OCI-M1 (cell line): Measurements from ENCODE around the gene MS4A13.
"Not testable (repeated sequence)": the region's sequence is repeated elsewhere in the genome, so short reads cannot be mapped to it uniquely, and the experiment has no call there.

Source experiments
- DNase-seq: peaks from one replicate; lab custom pipeline; 2025; lab: John Stamatoyannopoulos, UW

MS4A13 gene

GRCh38 chr11:60530454-60531100 is 15.4 kb downstream of the MS4A13 start:
- DNase-seq = no peak

GRCh38 chr11:60532383-60532782 is 17.2 kb downstream of the MS4A13 start:
- not testable (repeated sequence) for DNase-seq

- not testable (repeated sequence) for DNase-seq
Observed at GRCh38 chr11:60538627-60539026, 23.4 kb downstream of the MS4A13 start.

- DNase-seq = no peak
Observed at GRCh38 chr11:60544077-60544476, 28.9 kb downstream of the MS4A13 start.

DNA sequence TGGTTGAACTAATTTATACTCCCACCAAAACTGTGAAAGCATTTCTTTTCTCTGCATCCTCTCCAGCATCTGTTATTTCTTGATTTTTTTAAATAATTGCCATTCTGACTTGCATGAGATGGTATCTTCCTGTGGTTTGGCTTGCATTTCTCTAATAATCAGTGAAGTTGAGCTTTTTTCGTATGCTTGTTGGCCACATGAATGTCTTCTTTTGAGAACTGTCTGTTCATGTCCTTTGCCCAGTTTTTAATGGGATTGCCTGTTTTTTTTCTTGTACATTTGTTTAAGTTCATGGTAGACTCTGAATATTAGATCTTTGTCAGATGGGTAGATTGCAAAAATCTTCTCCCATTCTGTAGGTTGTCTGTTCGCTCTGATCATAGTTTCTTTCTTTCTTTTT is 46.1 kb downstream of the MS4A13 start:
- DNase-seq = no peak

DNA sequence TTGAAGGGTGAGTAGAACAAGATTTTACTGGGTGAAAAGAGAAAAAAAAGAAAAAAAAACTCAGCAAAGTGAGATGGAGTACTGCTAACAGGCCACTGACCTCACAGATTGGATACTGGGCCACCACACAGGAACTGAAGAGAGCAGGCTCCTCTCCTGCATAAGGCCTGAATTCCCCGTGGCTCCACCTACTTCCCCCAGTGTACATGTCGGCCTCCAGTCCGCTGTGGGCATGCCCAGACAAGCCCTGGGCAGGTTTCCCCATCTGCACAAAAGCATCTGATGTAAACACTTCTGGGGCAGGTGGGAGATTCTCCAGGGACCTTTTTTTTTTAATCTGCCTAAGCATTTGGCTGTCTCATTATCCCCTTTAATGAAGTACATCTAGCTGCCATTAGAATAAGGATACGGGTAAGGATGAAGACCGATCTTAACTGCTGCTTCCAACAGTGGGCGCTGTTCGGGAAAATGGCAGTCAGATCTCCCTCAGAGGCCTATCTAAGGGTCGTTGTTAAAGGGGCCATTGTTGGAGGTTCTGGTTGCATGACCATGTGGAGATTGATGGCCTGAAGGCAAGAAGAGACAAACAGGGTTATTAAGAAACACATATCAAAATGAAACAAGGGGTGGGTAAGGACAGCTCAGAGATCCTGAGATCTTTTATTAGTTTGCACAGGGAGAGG is 48.5 kb downstream of the MS4A13 start:
- DNase-seq = no peak

GRCh38 chr11:60566776-60567175 is 51.6 kb downstream of the MS4A13 start:
- no peak for DNase-seq

DNA sequence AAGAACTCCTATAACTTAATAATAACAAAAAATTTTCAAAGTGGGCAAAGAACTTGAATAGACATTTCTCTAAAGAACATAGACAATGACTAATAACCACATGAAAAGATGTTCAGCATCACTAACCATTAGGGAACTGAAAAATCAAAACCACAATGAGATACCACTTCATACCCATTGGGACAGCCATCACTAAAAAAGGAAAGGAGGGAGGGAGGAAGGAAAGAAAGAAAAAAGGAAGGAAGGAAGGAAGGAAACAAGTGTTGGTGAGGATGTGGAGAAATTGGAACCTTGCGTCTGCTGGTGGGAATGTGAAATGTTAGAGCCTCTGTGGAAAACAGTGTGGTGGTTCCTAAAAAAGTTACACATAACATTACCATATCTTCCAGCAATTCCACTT is 55.8 kb downstream of the MS4A13 start:
- no peak for DNase-seq

GRCh38 chr11:60589611-60590010 is 74.4 kb downstream of the MS4A13 start:
- no peak for DNase-seq
